Endodermal cell (in vitro differentiated cells): ENCODE data around the gene HRH1. TPM values are rescaled to one million over a fixed set of nuclear protein-coding genes. Genes with fewer than 3 reads are reported as not detected.

ENCODE experiments used
- DNase-seq: peaks from one replicate; pipeline ENCODE4 v3.0.0-alpha.2; 2017
- H3K27ac ChIP-seq: 2 replicates; pipeline ENCODE4 v1.5.1; 2013; ENCODE audit warnings: mild to moderate bottlenecking, low read depth, low read length, moderate library complexity
- H3K27me3 ChIP-seq: 2 replicates; pipeline ENCODE4 v1.6.1; 2013; ENCODE audit warnings: mild to moderate bottlenecking, low read length, moderate library complexity; ENCODE audit not compliant: insufficient read depth, control insufficient read depth, poor library complexity, severe bottlenecking
- H3K36me3 ChIP-seq: 2 replicates; pipeline ENCODE4 v1.7.0; 2013; ENCODE audit warnings: mild to moderate bottlenecking, low read length, moderate library complexity; ENCODE audit not compliant: control insufficient read depth, insufficient read depth
- H3K4me1 ChIP-seq: one replicate; pipeline ENCODE4 v1.7.0; 2013; ENCODE audit warnings: low read length; ENCODE audit not compliant: control insufficient read depth, insufficient read depth
- H3K4me3 ChIP-seq: 2 replicates; pipeline ENCODE4 v1.5.1; 2013; ENCODE audit warnings: mild to moderate bottlenecking, low read length, moderate library complexity
- H3K9ac ChIP-seq: 2 replicates; pipeline ENCODE4 v1.6.1; 2013; ENCODE audit warnings: mild to moderate bottlenecking, low read length, moderate library complexity; ENCODE audit not compliant: poor library complexity, severe bottlenecking; ENCODE audit errors: extremely low read depth
- H3K9me3 ChIP-seq: 2 replicates; pipeline ENCODE4 v1.6.1; 2013; ENCODE audit warnings: mild to moderate bottlenecking, low read length, moderate library complexity; ENCODE audit not compliant: control insufficient read depth
- H3K27ac Mint-ChIP-seq: 2 replicates; pipeline ENCODE4 v1.8.0; 2020; ENCODE audit warnings: mixed read lengths
- H3K27me3 Mint-ChIP-seq: 2 replicates; pipeline ENCODE4 v1.8.0; 2021; ENCODE audit warnings: mild to moderate bottlenecking, mixed read lengths; ENCODE audit not compliant: insufficient read depth
- H3K36me3 Mint-ChIP-seq: 2 replicates; pipeline ENCODE4 v1.8.0; 2020; ENCODE audit warnings: low read depth, mixed read lengths
- H3K4me1 Mint-ChIP-seq: 2 replicates; pipeline ENCODE4 v1.8.0; 2020; ENCODE audit warnings: mixed read lengths
- H3K4me3 Mint-ChIP-seq: 2 replicates; pipeline ENCODE4 v1.8.0; 2020; ENCODE audit warnings: mild to moderate bottlenecking, moderate library complexity, mixed read lengths
- H3K9me3 Mint-ChIP-seq: 2 replicates; pipeline ENCODE4 v1.8.0; 2020; ENCODE audit warnings: mild to moderate bottlenecking, mixed read lengths
- CTCF ChIP-seq: fragments of 200-600 bp; sonication (generic); conservative IDR thresholded peaks from 2 replicates; pipeline ENCODE4 v1.5.0; 2021; ENCODE audit warnings: antibody characterized with exemption, mild to moderate bottlenecking
- WGBS, 2 experiments: methylation state at CpG; one replicate each; pipeline versions ENCODE4 v1.1.5 to v1.1.7; 2013; ENCODE audit warnings: missing lambda C conversion rate in 2 of 2, mixed read lengths in 1 of 2; ENCODE audit not compliant: insufficient coverage in 1 of 2, insufficient read length in 1 of 2; 5-methylcytosine and 5-hydroxymethylcytosine counted together
- total RNA-seq, 2 donors: library from RNA; stranded (reverse); fragmentation: NEBNext Ultra II Directional in 1 of 2; extraction: Animal tissue kit (Norgen Biotek cat#: 25700) in 1 of 2; gene quantifications; 2 replicates in 1 of 2; 3 replicates in 1 of 2; pipeline ENCODE4 v1.2.1, GENCODE V29; 2021

HRH1 gene
- total RNA-seq, 2 donors from 2014 or later, result 0.13 TPM; not detected in 1

GRCh38 chr3:11275926-11276325, 121.6 kb downstream of the HRH1 start:
- H3K27me3 ChIP-seq, result no peaks in the 10 kb centered on the region
- Mint-ChIP-seq H3K9me3 (peaks cover 23% of the 10 kb centered on the region), H3K36me3 (peaks cover 30% of the 10 kb centered on the region), H3K4me1 (peaks cover 7% of the 10 kb centered on the region), H3K27ac (no peak overlapping the region), H3K27me3 (no peaks in the 10 kb centered on the region), H3K4me3 (no peak overlapping the region)
- H3K9ac ChIP-seq, result no peak overlapping the region
- H3K36me3 ChIP-seq, result peaks cover 30% of the 10 kb centered on the region
- peaks cover 3% of the 10 kb centered on the region for H3K4me1 ChIP-seq
- no peak overlapping the region for H3K4me3 ChIP-seq
- WGBS, 2 experiments, result 91 to 100% methylated on average over 1 of the region's 2 CpGs
- TF ChIP-seq CTCF, result no peak
- no peak for DNase-seq
- H3K27ac ChIP-seq, result no peak overlapping the region
- peaks cover 13% of the 10 kb centered on the region for H3K9me3 ChIP-seq

- 92 to 100% methylated on average over 2 of the region's 2 CpGs for WGBS, 2 experiments
- Histone ChIP-seq H3K36me3 (peaks cover 34% of the 10 kb centered on the region), H3K27me3 (no peaks in the 10 kb centered on the region), H3K27ac (no peak overlapping the region), H3K9ac (no peak overlapping the region), H3K9me3 (peaks cover 13% of the 10 kb centered on the region), H3K4me1 (peaks cover 3% of the 10 kb centered on the region), H3K4me3 (no peak overlapping the region)
- H3K36me3 Mint-ChIP-seq, result peaks cover 33% of the 10 kb centered on the region
- H3K4me3 Mint-ChIP-seq, result no peak overlapping the region
- TF ChIP-seq CTCF, result no peak
- no peak for DNase-seq
- H3K9me3 Mint-ChIP-seq, result peaks cover 23% of the 10 kb centered on the region
- no peak overlapping the region for H3K27ac Mint-ChIP-seq
- no peaks in the 10 kb centered on the region for H3K27me3 Mint-ChIP-seq
- H3K4me1 Mint-ChIP-seq, result peaks cover 7% of the 10 kb centered on the region
Measured at GRCh38 chr3:11276901-11277300, 122.6 kb downstream of the HRH1 start.

GRCh38 chr3:11282250-11283138, 128.2 kb downstream of the HRH1 start:
- H3K4me3 ChIP-seq, result no peak overlapping the region
- Mint-ChIP-seq H3K9me3 (peaks cover 9% of the 10 kb centered on the region), H3K4me1 (no peaks in the 10 kb centered on the region), H3K27ac (no peak overlapping the region), H3K27me3 (no peaks in the 10 kb centered on the region), H3K4me3 (no peak overlapping the region), H3K36me3 (peaks cover 26% of the 10 kb centered on the region)
- H3K9me3 ChIP-seq, result peaks cover 1% of the 10 kb centered on the region
- DNase-seq, result no peak
- H3K9ac ChIP-seq, result no peak overlapping the region
- no peaks in the 10 kb centered on the region for H3K27me3 ChIP-seq
- H3K27ac ChIP-seq, result no peak overlapping the region
- no peaks in the 10 kb centered on the region for H3K4me1 ChIP-seq
- H3K36me3 ChIP-seq, result peaks cover 30% of the 10 kb centered on the region
- 77 to 80% methylated on average over 3 to 5 of the region's 5 CpGs for WGBS, 2 experiments
- no peak for TF ChIP-seq CTCF
